ENCODE measurements around the gene AKR1A1. TPM values are rescaled to one million over a fixed set of nuclear protein-coding genes. Genes with fewer than 3 reads are reported as not detected.
A peak's percentile ranks its signal among the peaks of the same experiment; 100 is the strongest.

AKR1A1 gene
- total and polyA plus RNA-seq, 2 of the 8 experiments (the other 6 are each of a cell fraction or from before 2014, with no cell fraction given) = 344 to 435 TPM

DNA sequence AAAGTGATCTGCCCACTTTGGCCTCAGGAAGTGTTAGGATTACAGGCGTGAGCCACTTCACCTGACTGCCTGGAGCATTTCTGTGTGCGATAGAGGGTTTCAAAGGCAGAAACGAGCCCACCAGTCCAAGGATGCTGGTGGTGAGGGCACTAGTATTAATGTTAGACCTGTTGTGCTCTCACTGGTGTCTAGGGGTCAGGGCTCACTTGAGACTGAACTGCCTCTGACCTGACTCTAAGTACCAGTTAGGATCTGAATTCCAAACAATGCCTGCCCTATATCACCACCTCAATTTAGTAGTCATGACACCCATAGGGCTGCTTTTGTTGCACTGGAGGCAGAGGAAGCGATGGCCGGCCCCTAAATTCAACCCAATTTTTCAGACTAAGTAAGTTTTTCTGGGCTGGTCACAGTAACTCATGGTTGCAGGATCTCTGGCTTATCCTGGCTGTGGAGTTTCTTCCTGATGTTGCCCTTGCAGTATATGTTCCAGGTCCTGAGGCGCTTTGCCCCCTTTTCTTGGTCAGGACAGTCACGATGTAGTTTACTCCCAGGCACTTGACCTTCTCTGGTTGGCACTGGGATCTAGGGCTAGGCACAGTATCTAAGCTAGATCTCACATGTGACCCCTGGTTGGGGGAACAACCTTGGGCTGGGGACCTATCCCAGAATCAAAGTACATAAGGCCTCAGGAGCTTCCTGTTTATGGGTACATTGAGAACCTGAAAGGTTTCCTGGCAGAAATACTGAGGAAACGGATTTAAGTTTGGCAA is 68.7 kb downstream of the AKR1A1 start:
- Histone ChIP-seq H3K4me2 (ENCODE audit: insufficient read depth in 1 of 2, low read depth in 2 of 2, low read length in 2 of 2) (no peak overlapping the region), H2AFZ (ENCODE audit: low read length) (no peak overlapping the region), H3K18ac (ENCODE audit: extremely low read depth, low read length) (no peak overlapping the region), H4K5ac (ENCODE audit: insufficient read length, low read depth, low read length) (no peak overlapping the region), H2BK15ac (ENCODE audit: low read length) (no peak overlapping the region), H3K14ac (ENCODE audit: insufficient read length) (no peak overlapping the region), H2BK120ac (replicated peaks; ENCODE audit: low read depth, low read length) (no peak overlapping the region), H3K23me2 (ENCODE audit: low read depth, low read length) (no peaks in the 10 kb centered on the region), H4K8ac (ENCODE audit: extremely low read depth, insufficient read depth, low read length) (no peak overlapping the region), H2BK5ac (ENCODE audit: low read depth, low read length) (no peak overlapping the region), H3K23ac (ENCODE audit: insufficient read length) (no peak overlapping the region), H4K91ac (replicated peaks; ENCODE audit: insufficient read length, low read length) (no peak overlapping the region), H3K4me1 (replicated peaks in 1 of 4; ENCODE audit: control insufficient read depth in 3 of 4, insufficient read depth in 4 of 4, low read length in 3 of 4) (no peaks in the 10 kb centered on the region; a peak in 1 of 7 replicates), H4K20me1 (replicated peaks in 1 of 2; ENCODE audit: control insufficient read depth in 1 of 2, insufficient read depth in 2 of 2, low read length in 2 of 2) (peaks cover 6 to 21% of the 10 kb centered on the region in 2 experiments), H3K9me3 (ENCODE audit: insufficient read depth in 2 of 2, low read depth in 1 of 2, low read length in 1 of 2) (no peaks in the 10 kb centered on the region), H3K9ac (replicated peaks in 1 of 4; ENCODE audit: extremely low read depth in 1 of 4, low read depth in 3 of 4, low read length in 3 of 4) (no peak overlapping the region), H2BK12ac (ENCODE audit: low read depth, low read length) (no peak overlapping the region), H3K4ac (replicated peaks; ENCODE audit: insufficient read length, low read depth, low read length) (no peak overlapping the region), H3K79me2 (ENCODE audit: control insufficient read depth in 1 of 2, insufficient read depth in 2 of 2, low read length in 2 of 2) (no peaks in the 10 kb centered on the region), H2BK20ac (ENCODE audit: low read length) (no peak overlapping the region), H3K27me3 (replicated peaks in 1 of 4; ENCODE audit: control insufficient read depth in 3 of 4, extremely low read depth in 1 of 4, insufficient read depth in 3 of 4, low read length in 3 of 4) (no peaks in the 10 kb centered on the region), H3K36me3 (ENCODE audit: control insufficient read depth in 2 of 4, insufficient read depth in 4 of 4, low read length in 3 of 4) (peaks cover 27 to 55% (median 38%) of the 10 kb centered on the region in 4 experiments), H3K56ac (replicated peaks; ENCODE audit: insufficient read length, low read depth, low read length) (no peak overlapping the region), H3K4me3 (ENCODE audit: extremely low read depth in 1 of 4, insufficient read depth in 2 of 4, low read depth in 3 of 4, low read length in 4 of 4) (no peak overlapping the region), H2AK5ac (ENCODE audit: low read depth, low read length) (no peak overlapping the region), H3K79me1 (ENCODE audit: low read depth, low read length) (no peaks in the 10 kb centered on the region), H3K27ac (ENCODE audit: low read depth, low read length) (no peak overlapping the region)
- POLR2A ChIA-PET (ENCODE audit: partially characterized antibody) = interaction anchor here (0.8 to 6.0 kb wide), 9 partner anchors 8 to 549 kb away, joined by 3 to 47 read pairs (median 5); partner anchors contain the start of genes NASP and PRDX1
- FAIRE-seq (no peak), DNase-seq (ENCODE audit: low read depth in 1 of 2, low spot score in 2 of 2) (no peak)
- CTCF ChIA-PET (ENCODE audit: partially characterized antibody) = interaction anchor here (1.1 kb wide), 2 partner anchors 10 to 20 kb away, joined by 4 to 5 read pairs; no protein-coding TSS in a partner anchor
- WGBS, 2 experiments (ENCODE audit: extremely low coverage in 1 of 2, insufficient coverage in 1 of 2, insufficient read length in 1 of 2, insufficient replicate concordance in 2 of 2, low coverage in 1 of 2, low lambda C conversion rate in 2 of 2, missing lambda C conversion rate in 1 of 2) = 69% methylated on average over 8 of the region's 8 CpGs; no CpG with 5 or more reads in 1 of the 2 experiments
- TF ChIP-seq POLR2AphosphoS5 (IDR thresholded peaks at IDR 0.05; ENCODE audit: low read depth, low read length) = peak; percentile 78
- no peak for TF ChIP-seq EGR1 (IDR thresholded peaks at IDR 0.05; ENCODE audit: borderline replicate concordance, low read depth, low read length)
- peak; percentile 22 to 68 for TF ChIP-seq POLR2A (IDR thresholded peaks at IDR 0.05; ENCODE audit: control extremely low read depth in 1 of 2, low read depth in 2 of 2, low read length in 2 of 2)
- TF ChIP-seq RAD21 (IDR thresholded peaks at IDR 0.05 in 1 of 2, conservative IDR thresholded peaks at IDR 0.05 in 1 of 2; ENCODE audit: low read depth in 2 of 2, low read length in 2 of 2) = peak in 1 of 2 experiments; percentile 26; a peak in 2 of 4 replicates
- no peak for TF ChIP-seq SRF (IDR thresholded peaks at IDR 0.05; ENCODE audit: low read depth, low read length)
- TF ChIP-seq, protein P1, sequence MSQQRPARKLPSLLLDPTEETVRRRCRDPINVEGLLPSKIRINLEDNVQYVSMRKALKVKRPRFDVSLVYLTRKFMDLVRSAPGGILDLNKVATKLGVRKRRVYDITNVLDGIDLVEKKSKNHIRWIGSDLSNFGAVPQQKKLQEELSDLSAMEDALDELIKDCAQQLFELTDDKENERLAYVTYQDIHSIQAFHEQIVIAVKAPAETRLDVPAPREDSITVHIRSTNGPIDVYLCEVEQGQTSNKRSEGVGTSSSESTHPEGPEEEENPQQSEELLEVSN (IDR thresholded peaks at IDR 0.05) = no peak
- TF ChIP-seq CBX5 (IDR thresholded peaks at IDR 0.05; ENCODE audit: low read depth, low read length) = no peak
- TF ChIP-seq TAF1 (IDR thresholded peaks at IDR 0.05; ENCODE audit: low read depth, low read length) = no peak
- no peak for TF ChIP-seq BCL11A (IDR thresholded peaks at IDR 0.05; ENCODE audit: low read depth in 2 of 2, low read length in 2 of 2)
- no peak for TF ChIP-seq SP1 (IDR thresholded peaks at IDR 0.05; ENCODE audit: low read depth, low read length)
- TF ChIP-seq SP4 (IDR thresholded peaks at IDR 0.05; ENCODE audit: low read length) = peak; percentile 32; the same call in 1 of the 2 replicates
